SU-DHL-6 (cell line): Measurements from ENCODE around the gene FPGS.

Source experiments
- H2AFZ ChIP-seq: fragments of 200-600 bp; sonication (generic); 2 replicates; pipeline ENCODE4 v1.6.1; 2014; ENCODE audit warnings: low read depth, mild to moderate bottlenecking, moderate library complexity, mixed read lengths, antibody characterized with exemption, low read length; ENCODE audit not compliant: severe bottlenecking
- H3F3A ChIP-seq: fragments of 200-600 bp; shearing (Covaris generic); 2 replicates; pipeline ENCODE4 v1.6.0; 2016; ENCODE audit warnings: antibody characterized with exemption, mild to moderate bottlenecking; ENCODE audit not compliant: insufficient read depth
- H3K27ac ChIP-seq: fragments of 200-600 bp; sonication (generic); 2 replicates; pipeline ENCODE4 v1.5.1; 2016; ENCODE audit warnings: low read depth, mild to moderate bottlenecking, low read length, moderate library complexity, mixed read lengths
- H3K27me3 ChIP-seq: fragments of 200-600 bp; sonication (generic), shearing (Covaris generic); 2 replicates; pipeline ENCODE4 v1.6.0; 2014; ENCODE audit warnings: mild to moderate bottlenecking, low read length
- H3K36me3 ChIP-seq: fragments of 200-600 bp; sonication (generic); 2 replicates; pipeline ENCODE4 v1.6.1; 2014; ENCODE audit warnings: mild to moderate bottlenecking, low read length, mixed read lengths
- H3K4me2 ChIP-seq: fragments of 300-600, 200-600 bp; shearing (Covaris generic), sonication (generic); 2 replicates; pipeline ENCODE4 v1.6.0; 2014; ENCODE audit warnings: low read length, low read depth, mild to moderate bottlenecking; ENCODE audit not compliant: poor library complexity, severe bottlenecking
- H3K4me3 ChIP-seq: fragments of 200-600 bp; sonication (generic); 2 replicates; pipeline ENCODE4 v1.5.1; 2014; ENCODE audit warnings: antibody characterized with exemption, low read length, mild to moderate bottlenecking, mixed read lengths; ENCODE audit not compliant: insufficient read depth, poor library complexity, severe bottlenecking
- H3K79me2 ChIP-seq: fragments of 200-600 bp; sonication (generic); 2 replicates; pipeline ENCODE4 v1.6.1; 2014; ENCODE audit warnings: mild to moderate bottlenecking, low read length, moderate library complexity; ENCODE audit not compliant: insufficient read depth
- H3K9ac ChIP-seq: fragments of 200-600 bp; sonication (generic); 2 replicates; pipeline ENCODE4 v1.7.0; 2014; ENCODE audit warnings: mild to moderate bottlenecking, low read length
- H3K9me2 ChIP-seq: fragments of 200-600 bp; sonication (generic); replicated peaks from 2 replicates; pipeline ENCODE4 v1.6.1; 2014; ENCODE audit warnings: low read length; ENCODE audit not compliant: insufficient read depth
- H3K9me3 ChIP-seq: fragments of 200-600 bp; sonication (generic); 2 replicates; pipeline ENCODE4 v1.6.1; 2014; ENCODE audit warnings: low read length, mixed read lengths; ENCODE audit not compliant: insufficient read depth
- H4K20me1 ChIP-seq: fragments of 200-600 bp; sonication (generic); 2 replicates; pipeline ENCODE4 v1.6.1; 2014; ENCODE audit warnings: low read depth, mild to moderate bottlenecking, antibody characterized with exemption, low read length, moderate library complexity, mixed read lengths
- CTCF ChIP-seq: fragments of 200-600 bp; sonication (generic); IDR thresholded peaks from one replicate; pipeline ENCODE4 v1.5.1; 2017; ENCODE audit warnings: antibody characterized with exemption, mild to moderate bottlenecking, low read length, moderate library complexity; ENCODE audit not compliant: insufficient read depth, poor library complexity, severe bottlenecking
- EZH2phosphoT487 ChIP-seq: fragments of 200-600 bp; sonication (generic), shearing (Covaris generic); conservative IDR thresholded peaks from 2 replicates; pipeline ENCODE4 v1.6.1; 2018; ENCODE audit warnings: mild to moderate bottlenecking, antibody characterized with exemption, low read length, moderate library complexity, mixed read lengths

Gene FPGS, protein sequence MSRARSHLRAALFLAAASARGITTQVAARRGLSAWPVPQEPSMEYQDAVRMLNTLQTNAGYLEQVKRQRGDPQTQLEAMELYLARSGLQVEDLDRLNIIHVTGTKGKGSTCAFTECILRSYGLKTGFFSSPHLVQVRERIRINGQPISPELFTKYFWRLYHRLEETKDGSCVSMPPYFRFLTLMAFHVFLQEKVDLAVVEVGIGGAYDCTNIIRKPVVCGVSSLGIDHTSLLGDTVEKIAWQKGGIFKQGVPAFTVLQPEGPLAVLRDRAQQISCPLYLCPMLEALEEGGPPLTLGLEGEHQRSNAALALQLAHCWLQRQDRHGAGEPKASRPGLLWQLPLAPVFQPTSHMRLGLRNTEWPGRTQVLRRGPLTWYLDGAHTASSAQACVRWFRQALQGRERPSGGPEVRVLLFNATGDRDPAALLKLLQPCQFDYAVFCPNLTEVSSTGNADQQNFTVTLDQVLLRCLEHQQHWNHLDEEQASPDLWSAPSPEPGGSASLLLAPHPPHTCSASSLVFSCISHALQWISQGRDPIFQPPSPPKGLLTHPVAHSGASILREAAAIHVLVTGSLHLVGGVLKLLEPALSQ

GRCh38 chr9:127802576-127803443, at the start of gene FPGS:
TSS of gene FPGS (plus strand) at chr9:127802882. CDS start at chr9:127802925, 43 bp downstream.
- peak within 1 kb of the TSS; percentile 98 for H3K9ac ChIP-seq
- peak within 1 kb of the TSS; percentile 73 for H3K27ac ChIP-seq
- H3K9me2 ChIP-seq, result no peaks in the 10 kb centered on the region
- H2AFZ ChIP-seq, result peak within 1 kb of the TSS; percentile 98
- H3K27me3 ChIP-seq, result no peaks in the 10 kb centered on the region
- peak within 1 kb of the TSS; percentile 98 for H3K4me3 ChIP-seq
- H3K36me3 ChIP-seq, result no peaks in the 10 kb centered on the region
- H3F3A ChIP-seq, result peaks cover 5% of the 10 kb centered on the region
- peak within 1 kb of the TSS; percentile 86 for H3K4me2 ChIP-seq
- no peak for TF ChIP-seq CTCF
- no peak for TF ChIP-seq EZH2phosphoT487
- peaks cover 23% of the 10 kb centered on the region for H3K79me2 ChIP-seq
- no peaks in the 10 kb centered on the region for H3K9me3 ChIP-seq
- no peaks in the 10 kb centered on the region for H4K20me1 ChIP-seq

- no peak overlapping the region for H3K4me3 ChIP-seq
- H3K27me3 ChIP-seq, result no peaks in the 10 kb centered on the region
- no peaks in the 10 kb centered on the region for H3K79me2 ChIP-seq
- H2AFZ ChIP-seq, result no peak overlapping the region
- H4K20me1 ChIP-seq, result no peaks in the 10 kb centered on the region
- no peak overlapping the region for H3K27ac ChIP-seq
- no peak overlapping the region for H3K4me2 ChIP-seq
- H3K36me3 ChIP-seq, result no peaks in the 10 kb centered on the region
- H3K9me2 ChIP-seq, result no peaks in the 10 kb centered on the region
- H3F3A ChIP-seq, result no peaks in the 10 kb centered on the region
- H3K9ac ChIP-seq, result no peak overlapping the region
- TF ChIP-seq CTCF, result no peak
- TF ChIP-seq EZH2phosphoT487, result no peak
- H3K9me3 ChIP-seq, result no peaks in the 10 kb centered on the region
Observed at GRCh38 chr9:127753148-127753547, 49.5 kb upstream of the FPGS start.

DNA sequence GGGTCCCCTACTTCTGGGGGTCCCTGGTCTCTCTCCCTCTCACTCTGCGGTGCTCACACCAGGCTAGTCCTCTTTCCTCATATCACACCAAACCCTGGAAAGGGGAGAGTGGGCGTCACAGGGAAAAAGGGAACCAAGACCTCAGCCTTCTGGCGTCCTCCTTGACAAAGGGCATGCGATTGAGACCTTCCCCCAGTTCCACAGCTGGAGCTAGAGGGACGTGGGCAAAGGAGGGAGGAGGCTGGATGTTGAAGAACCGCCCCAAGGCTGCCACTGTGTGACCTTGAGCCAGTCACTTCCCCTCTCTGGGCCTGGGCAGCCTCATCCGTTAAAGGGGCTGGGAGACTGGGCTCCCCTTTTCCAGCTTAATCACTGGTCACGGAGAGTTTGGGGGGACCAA, 49.1 kb upstream of the FPGS start:
- no peak overlapping the region for H3K4me2 ChIP-seq
- H3K79me2 ChIP-seq, result no peaks in the 10 kb centered on the region
- TF ChIP-seq EZH2phosphoT487, result no peak
- TF ChIP-seq CTCF, result no peak
- H3K9me2 ChIP-seq, result no peaks in the 10 kb centered on the region
- H3K9me3 ChIP-seq, result no peaks in the 10 kb centered on the region
- no peaks in the 10 kb centered on the region for H3K27me3 ChIP-seq
- H3K36me3 ChIP-seq, result no peaks in the 10 kb centered on the region
- H3K9ac ChIP-seq, result no peak overlapping the region
- no peak overlapping the region for H3K4me3 ChIP-seq
- no peak overlapping the region for H3K27ac ChIP-seq
- no peak overlapping the region for H2AFZ ChIP-seq
- no peaks in the 10 kb centered on the region for H3F3A ChIP-seq
- no peaks in the 10 kb centered on the region for H4K20me1 ChIP-seq
